ENCODE data around the gene OSBPL1A.
A peak's percentile ranks its signal among the peaks of the same experiment; 100 is the strongest.

The OSBPL1A gene

DNA sequence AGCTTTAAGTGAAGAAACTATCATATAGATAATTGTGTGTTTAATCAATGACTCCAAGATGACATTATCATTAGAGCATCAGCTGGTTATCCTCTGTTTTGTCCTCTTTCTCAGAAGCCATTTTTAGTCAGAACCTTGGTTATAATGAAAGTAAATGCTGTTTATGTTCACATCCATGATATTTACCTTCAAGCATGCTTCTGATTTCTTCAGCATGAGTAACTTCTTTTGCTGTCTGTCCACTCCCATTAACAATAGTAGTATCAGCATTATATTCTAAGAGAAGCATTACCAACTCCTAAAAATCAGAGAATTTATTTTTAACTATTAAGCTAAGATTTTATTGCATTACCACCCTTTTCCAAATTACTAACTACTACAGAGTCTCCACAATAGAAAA is 56.3 kb downstream of the OSBPL1A start:
- no peak for DNase-seq (ENCODE audit: low spot score)

- no peak for DNase-seq (ENCODE audit: low spot score)
These were observed 64.5 kb downstream of the OSBPL1A start for GRCh38 chr18:24333084-24333483.

DNA sequence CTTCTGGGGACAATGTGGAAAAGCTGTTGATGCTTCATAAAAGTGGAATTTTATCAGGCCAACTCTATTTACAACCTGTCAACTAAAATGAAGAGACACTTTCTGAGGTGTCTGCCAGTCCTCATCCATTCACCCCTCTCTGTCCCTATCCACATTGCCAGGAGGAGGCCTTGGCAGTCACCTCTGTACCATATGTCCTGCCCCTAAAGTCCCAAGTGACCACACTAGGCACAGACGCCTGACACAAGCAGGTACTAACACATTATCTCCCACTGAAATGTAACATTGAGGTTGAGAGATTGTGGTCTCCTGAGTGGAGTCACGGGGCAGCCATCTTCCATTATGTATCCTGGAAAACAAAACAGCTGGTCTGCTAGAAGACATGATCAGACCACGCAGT is 71.4 kb downstream of the OSBPL1A start:
- no peak for DNase-seq (ENCODE audit: low spot score)

GRCh38 chr18:24322584-24323136 is 75.0 kb downstream of the OSBPL1A start:
- DNase-seq (ENCODE audit: low spot score) = no peak

DNA sequence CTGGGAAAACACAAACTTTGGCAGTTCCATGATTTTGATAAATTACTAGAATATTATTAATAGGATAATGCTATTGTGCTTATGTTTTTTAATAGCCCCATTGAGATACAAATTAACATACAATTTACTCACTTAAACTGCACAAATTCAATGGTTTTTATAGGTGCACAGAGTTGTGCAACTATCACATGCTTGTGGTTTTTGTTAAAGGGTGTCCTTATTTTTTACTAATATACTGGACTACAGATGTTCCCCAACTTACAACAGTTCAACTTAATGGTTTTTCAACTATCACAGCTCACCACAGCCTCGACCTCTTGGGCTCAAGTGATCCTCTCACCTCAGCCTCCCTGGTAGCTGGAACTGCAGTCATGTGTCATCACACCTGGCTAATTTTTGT is 76.6 kb downstream of the OSBPL1A start:
- no peak for DNase-seq (ENCODE audit: low spot score)

DNA sequence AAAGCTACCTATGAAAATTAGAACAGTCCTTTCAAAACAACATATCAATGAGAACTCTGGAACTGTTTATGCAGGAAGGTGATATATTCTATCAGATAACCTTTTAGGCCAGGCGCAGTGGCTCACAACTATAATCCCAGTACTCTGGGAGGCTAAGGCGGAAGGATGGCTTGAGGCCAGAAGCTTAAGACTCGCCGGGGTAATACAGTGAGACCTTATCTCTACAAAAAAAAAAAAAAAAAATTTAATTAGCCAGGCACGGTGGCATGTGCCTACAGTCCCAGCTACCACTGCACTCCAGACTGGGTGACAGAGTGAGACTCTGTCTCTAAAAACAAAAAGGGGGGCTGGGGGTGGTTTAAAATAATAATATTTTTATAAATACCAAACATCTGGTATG is 77.9 kb downstream of the OSBPL1A start:
- no peak for DNase-seq (ENCODE audit: low spot score)

- no peak for DNase-seq (ENCODE audit: low spot score)
These were observed 80.3 kb downstream of the OSBPL1A start for GRCh38 chr18:24317370-24317769.

DNA sequence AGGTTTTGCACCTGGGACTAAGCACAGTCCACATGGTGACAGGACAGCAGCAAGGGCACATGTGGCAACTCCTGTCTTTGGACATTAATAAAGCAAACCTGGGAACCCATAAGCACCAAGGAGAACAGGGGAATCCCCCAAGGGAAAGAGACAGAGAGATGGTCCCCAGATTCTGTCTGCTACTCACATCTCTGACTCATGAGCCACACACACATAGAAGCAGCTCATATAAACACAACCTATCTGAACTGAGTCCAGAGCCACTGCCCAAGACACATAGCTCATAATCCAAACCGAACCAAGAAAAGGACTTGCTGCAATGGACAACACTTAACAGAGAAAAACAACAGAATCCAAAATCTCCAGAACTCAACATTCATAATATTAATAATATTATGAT is 82.5 kb downstream of the OSBPL1A start:
- DNase-seq (ENCODE audit: low spot score) = no peak

DNA sequence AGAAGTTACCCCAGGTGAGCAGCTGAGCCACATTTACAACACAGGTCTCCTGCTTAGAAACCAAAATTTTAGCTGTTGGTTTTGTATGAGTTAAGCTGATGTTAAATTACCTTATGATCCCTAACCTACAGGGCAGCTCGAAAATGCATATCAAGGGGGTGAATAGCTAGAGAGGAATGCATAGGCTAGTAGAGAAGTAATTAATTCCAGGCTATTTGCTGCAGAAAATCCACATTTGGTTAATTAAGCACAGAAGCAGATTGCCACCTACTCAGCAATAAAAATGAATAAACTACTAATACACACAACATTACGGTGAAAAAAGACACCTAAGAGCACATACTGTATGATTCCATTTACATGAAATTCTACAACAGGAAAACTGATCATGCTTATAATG is 91.4 kb downstream of the OSBPL1A start:
- DNase-seq (ENCODE audit: low spot score) = no peak

DNA sequence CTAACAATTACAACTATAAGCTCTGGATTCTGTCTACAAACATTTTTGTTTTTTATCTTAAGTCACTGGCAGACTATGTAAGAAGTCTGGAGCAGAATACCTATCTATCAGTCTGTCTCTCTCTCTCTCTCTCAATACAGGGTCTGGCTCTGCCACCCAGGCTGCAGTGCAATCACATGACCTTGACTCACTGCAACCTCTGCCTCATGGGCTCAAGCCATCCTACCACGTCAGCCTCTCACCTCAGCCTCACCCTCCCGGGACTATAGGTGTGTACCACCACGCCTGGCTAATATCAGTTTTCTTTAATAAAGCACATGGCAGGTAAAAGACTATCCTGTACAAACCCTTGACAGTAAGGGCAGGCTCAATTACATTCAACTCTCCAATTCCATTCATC is 96.9 kb downstream of the OSBPL1A start:
- DNase-seq (ENCODE audit: low spot score) = no peak

DNA sequence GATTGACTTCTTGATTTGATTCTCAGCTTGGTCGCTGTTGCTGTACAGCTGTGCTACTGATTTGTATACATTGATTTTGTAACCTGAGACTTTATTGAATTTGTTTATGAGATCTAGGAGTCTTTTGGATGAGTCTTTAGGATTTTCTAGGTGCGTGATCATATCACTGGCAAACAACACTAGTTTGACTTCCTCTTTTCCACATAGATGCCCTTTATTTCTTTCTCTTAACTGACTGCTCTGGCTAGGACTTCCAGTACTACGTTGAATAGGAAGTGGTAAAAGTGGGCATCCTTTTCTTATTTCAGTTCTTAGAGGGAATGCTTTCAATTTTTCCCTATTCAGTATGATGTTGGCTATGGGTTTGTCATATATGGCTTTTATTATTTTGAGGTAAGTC is 101.3 kb downstream of the OSBPL1A start:
- DNase-seq (ENCODE audit: low spot score) = no peak

- no peak for DNase-seq (ENCODE audit: low spot score)
These were observed 104.4 kb downstream of the OSBPL1A start for GRCh38 chr18:24293254-24293653.

DNA sequence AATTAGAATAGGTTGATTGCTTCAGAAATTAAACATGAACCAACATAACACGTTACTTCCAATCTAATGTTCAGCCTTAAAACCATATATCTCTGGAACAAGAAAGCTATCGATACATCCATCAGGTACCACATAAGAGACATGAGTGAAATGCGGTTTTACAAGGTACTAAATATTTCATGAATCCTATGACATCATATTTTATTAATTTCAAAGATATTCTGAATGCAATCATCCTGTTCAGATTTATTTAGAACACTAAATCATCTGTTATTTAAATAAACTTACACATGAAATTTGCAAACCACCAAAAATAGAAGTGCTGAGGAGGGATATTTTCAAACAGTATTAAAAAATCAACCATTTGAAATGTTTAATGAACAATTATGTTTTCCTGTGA is 119.0 kb downstream of the OSBPL1A start:
- no peak for DNase-seq (ENCODE audit: low spot score)

DNA sequence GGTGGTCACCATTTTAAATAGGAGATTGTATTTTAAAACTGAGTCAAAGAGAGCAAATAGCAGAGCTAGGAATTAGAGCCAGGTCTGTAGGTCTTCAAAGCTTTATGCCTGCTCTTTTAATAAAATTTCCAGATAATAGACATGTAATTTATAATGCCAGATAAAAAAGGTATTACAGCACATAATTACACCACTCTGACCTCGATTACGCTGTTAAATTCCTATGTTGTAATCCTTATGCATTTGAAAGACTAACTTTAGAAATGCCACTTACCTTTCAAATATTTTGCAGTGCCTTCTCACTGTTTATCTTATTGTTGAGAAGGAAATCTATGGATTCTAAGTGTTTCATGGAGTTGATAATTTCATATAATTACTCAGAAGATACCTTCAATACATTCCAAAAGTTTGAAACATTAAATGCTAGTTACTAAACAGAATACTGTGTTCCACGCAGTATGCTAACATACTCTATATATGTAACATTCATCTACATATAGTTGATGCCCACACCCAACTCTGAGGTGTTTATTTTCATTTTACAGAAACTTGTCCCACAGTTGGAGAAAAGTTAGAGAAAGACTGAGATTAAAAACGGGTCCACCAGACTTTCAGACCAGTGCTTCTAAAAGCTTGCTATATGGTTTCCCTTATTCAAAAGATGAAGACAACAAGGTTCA is 120.0 kb downstream of the OSBPL1A start:
- no peak for DNase-seq (ENCODE audit: low spot score)

DNA sequence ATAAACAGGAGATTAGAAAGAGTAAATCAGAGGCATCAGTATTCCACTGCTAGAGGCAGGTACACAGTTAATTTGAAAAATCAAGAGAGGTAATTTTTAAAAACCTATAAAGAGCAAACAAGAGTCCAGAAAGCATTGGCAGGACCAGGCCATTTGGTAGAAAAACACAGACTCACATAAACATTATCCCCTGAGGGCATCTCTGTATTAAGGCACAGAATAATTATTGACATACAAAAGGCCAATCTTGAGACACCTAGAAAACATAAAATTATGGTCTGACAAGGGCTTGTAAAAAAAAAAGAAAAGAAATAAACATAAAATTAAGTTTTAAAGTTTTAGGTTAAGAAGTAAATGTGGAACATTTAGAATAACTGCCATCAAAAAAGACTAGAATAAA is 120.6 kb downstream of the OSBPL1A start:
- DNase-seq (ENCODE audit: low spot score) = no peak

GRCh38 chr18:24274837-24275236 is 122.8 kb downstream of the OSBPL1A start:
- DNase-seq (ENCODE audit: low spot score) = no peak

DNA sequence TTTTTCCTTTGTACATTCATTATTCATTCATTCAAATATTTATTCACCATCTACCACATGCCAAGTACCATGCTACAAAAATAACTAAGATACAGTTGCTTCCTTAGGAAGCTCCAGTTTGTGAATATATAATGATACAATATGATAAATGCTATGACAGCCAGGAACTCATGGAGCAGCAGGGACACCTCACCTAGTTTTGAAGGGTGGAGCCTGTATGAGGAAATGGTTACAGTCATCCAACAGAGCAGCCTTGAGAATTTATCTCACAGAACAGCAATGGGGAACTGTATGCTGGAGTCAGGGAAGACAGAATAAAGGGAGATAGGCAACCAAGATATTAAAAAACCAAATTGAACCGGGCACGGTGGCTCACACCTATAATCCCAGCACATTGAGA is 124.0 kb downstream of the OSBPL1A start:
- DNase-seq (ENCODE audit: low spot score) = no peak

- DNase-seq (ENCODE audit: low spot score) = peak; percentile 64
These were observed 125.4 kb downstream of the OSBPL1A start for GRCh38 chr18:24272229-24272525.

- DNase-seq (ENCODE audit: low spot score) = no peak
These were observed 126.0 kb downstream of the OSBPL1A start for GRCh38 chr18:24271381-24272228.

DNA sequence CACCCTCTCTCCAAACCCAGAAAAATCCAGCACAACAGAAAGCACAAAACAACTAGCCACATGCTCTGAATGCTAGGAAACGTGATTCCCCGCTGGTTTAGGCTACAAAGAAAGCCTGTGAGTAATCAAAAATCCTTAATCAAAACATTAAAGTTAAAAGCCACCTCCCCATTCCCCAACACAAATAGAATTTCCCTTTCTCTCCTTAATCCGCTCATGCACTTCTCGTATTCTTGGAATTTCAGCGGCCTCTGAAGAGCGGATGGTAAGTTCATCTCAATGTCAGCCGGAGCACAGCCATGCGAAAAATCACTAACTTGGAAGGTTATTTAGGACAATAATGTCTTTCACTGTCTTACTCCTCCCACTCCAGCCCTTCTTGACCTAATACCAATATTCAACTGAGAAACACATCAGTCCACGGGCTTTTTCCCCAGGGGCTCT is 126.7 kb downstream of the OSBPL1A start:
- peak; percentile 86 for DNase-seq (ENCODE audit: low spot score)

GRCh38 chr18:24270358-24270936 is 127.2 kb downstream of the OSBPL1A start:
- DNase-seq (ENCODE audit: low spot score) = peak; percentile 60

DNA sequence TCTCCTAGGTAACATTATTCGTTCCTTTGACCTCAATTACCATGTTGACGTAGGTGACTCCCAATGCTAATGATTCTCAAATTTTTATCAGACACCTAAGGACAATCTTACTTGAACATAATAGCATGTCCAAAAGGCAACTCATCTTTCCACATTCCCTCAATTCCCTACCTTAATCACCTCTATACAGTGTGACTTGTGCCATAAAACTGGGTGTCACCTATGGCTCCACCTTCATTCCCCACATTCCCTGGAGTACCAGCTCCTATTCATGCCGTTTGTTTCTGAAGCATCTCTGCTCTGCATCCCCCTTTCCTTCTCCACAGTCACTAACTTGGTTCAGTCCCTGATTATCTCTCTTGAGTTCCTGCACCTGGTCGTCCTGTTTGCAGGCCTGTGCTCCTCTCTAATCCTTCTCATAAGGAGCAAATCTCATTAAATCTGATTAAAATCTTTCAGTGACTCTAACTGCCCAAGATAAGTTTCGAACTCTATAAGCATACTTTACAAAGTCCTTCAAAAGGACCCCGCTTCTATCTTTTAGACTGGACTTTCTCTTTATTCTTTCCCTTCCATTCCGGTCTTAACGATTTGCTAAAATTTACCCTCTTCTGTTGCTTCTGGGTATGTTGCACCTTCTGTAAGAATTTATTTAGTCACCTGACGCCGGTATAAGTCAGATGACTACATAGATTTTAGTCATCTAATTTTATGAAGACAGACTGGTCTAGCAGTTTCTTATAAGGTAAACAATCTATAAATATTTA is 128.7 kb downstream of the OSBPL1A start:
- no peak for DNase-seq (ENCODE audit: low spot score)

Data from pons (tissue), 1 donor.